Naive B cell (primary cell): Measurements from ENCODE around the gene QRICH1. TPM values are rescaled to one million over a fixed set of nuclear protein-coding genes. Genes with fewer than 3 reads are reported as not detected.

Source experiments
- ATAC-seq, 2 donors: fragments of 150-1000 bp; cut with Tn5 transposase; 2 replicates each; pipeline ENCODE4 v1.10.0; 2021; ENCODE audit warnings: low read depth in 2 of 2, mild to moderate bottlenecking in 2 of 2, moderate library complexity in 2 of 2
- DNase-seq: peaks from one replicate; pipeline ENCODE4 v3.0.0; 2022
- H3K27ac Mint-ChIP-seq, 6 donors: one replicate each; pipeline ENCODE4 v1.8.0; 2020 to 2022; ENCODE audit warnings: mild to moderate bottlenecking in 6 of 6, mixed read lengths in 6 of 6, moderate library complexity in 5 of 6, inconsistent platforms in 2 of 6
- H3K27me3 Mint-ChIP-seq, 3 donors: one replicate each; pipeline ENCODE4 v1.8.0; 2021 to 2022; ENCODE audit warnings: mixed read lengths in 3 of 3, mild to moderate bottlenecking in 1 of 3
- H3K36me3 Mint-ChIP-seq, 2 donors: one replicate each; pipeline ENCODE4 v1.8.0; 2020 to 2022; ENCODE audit warnings: mixed read lengths in 2 of 2, inconsistent platforms in 1 of 2, mild to moderate bottlenecking in 1 of 2
- H3K4me1 Mint-ChIP-seq, 3 donors: one replicate each; pipeline ENCODE4 v1.8.0; 2020 to 2022; ENCODE audit warnings: mixed read lengths in 3 of 3, inconsistent platforms in 1 of 3, mild to moderate bottlenecking in 1 of 3, moderate library complexity in 1 of 3
- H3K4me3 Mint-ChIP-seq, 8 donors: one replicate each; pipeline ENCODE4 v1.8.0; 2020 to 2022; ENCODE audit warnings: mild to moderate bottlenecking in 8 of 8, mixed read lengths in 8 of 8, moderate library complexity in 8 of 8, inconsistent platforms in 2 of 8
- H3K9me3 Mint-ChIP-seq, 7 donors: one replicate each; pipeline ENCODE4 v1.8.0; 2020 to 2022; ENCODE audit warnings: mixed read lengths in 7 of 7, mild to moderate bottlenecking in 5 of 7, inconsistent platforms in 2 of 7, moderate library complexity in 1 of 7
- polyA plus RNA-seq, 6 donors: library from polyadenylated mRNA; unstranded; fragments of 300-500 nt; fragmentation: Illumina TruSeq; gene quantifications; one replicate each; pipeline ENCODE4 v1.2.3, GENCODE V29; 2021; ENCODE audit warnings: low read depth in 6 of 6

The QRICH1 gene
- polyA plus RNA-seq, 6 donors from 2014 or later: 15.3 to 34.5 (median 26.1) TPM

GRCh38 chr3:48989796-48990635 is 103.9 kb downstream of the QRICH1 start, which contains the start of gene P4HTM:
Gene P4HTM (plus strand): TSS chr3:48990241. CDS start chr3:48990257, 16 bp downstream.
- Mint-ChIP-seq H3K27ac (peak within 1 kb of the TSS; percentile 33 to 96 (median 86)), H3K36me3 (no peaks in the 10 kb centered on the region), H3K27me3 (no peaks in the 10 kb centered on the region), H3K4me3 (peak within 1 kb of the TSS; percentile 89 to 94 (median 92)), H3K9me3 (no peaks in the 10 kb centered on the region), H3K4me1 (peaks cover 23 to 42% (median 38%) of the 10 kb centered on the region in 3 donors)
- ATAC-seq: peak; percentile 67 to 77
- peak; percentile 38 for DNase-seq

DNA sequence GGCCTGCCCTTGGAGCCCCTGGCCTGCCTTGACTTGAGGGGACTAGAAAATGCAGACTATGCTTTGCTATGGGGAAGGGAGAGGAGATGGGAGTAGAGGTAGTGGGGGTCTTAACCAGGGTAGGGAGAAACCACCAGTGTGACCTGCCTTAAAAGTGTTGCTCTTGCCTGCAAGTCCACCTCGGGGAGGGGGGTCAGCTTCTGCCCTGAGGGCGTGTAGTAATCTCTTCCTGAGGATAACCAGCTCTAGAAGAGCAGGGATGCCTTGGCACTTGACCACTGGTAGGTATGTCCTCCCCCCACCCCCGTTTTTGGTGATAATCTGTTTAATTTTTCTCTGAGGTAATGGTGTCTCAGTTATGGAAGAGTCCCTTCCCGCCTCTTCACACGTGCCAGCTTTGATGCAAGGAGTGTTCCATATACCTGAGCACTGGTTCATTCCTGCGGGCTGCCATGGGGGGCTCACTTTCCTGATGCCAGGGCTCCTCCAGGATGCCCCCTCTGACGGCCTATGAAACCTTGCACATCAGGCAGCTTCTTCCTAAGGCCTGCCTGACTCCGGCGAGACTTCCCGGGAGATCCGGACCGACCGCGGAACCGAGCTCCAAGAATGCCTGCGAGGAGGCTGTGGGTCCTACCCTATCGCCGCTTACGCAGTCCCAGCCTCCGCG is 104.6 kb downstream of the QRICH1 start:
- peak overlapping the region; percentile 83 to 94 (median 90) for H3K4me3 Mint-ChIP-seq
- no peak for ATAC-seq
- peaks cover 23 to 39% (median 38%) of the 10 kb centered on the region in 3 donors for H3K4me1 Mint-ChIP-seq
- no peaks in the 10 kb centered on the region for H3K27me3 Mint-ChIP-seq
- H3K27ac Mint-ChIP-seq: peak overlapping the region in 5 of 6 donors; percentile 24 to 90 (median 80)
- no peaks in the 10 kb centered on the region for H3K9me3 Mint-ChIP-seq
- H3K36me3 Mint-ChIP-seq: no peaks in the 10 kb centered on the region
- DNase-seq: no peak

DNA sequence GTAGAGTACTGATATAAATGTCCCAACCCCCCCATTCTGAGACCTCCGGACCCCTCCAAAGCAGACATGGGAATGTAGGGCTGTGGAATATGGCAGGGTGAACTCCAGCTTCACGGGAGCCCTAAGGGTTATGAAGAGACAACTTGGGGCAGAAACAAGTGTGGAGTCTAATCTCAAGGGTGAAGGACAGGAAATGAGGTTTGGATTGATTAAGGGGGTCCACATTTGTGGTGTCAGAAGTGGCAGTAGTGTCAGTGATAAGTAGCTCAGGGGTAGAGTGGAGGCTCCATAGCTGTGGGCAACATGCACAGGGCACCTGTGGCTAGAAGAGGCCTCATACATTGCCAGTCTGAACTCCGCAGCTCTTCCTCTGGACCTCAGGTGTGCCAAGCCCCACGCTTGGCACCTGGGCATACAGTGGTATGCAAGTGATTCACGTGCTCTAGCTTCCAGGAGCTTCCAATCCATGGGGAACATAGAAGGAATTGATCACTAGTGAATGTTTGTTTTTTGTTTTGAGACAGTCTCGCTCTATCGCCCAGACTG is 108.0 kb downstream of the QRICH1 start:
- H3K27me3 Mint-ChIP-seq: no peaks in the 10 kb centered on the region
- ATAC-seq: no peak
- peak overlapping the region in 3 of 6 donors; percentile 1 to 23 (median 6) for H3K27ac Mint-ChIP-seq
- no peak for DNase-seq
- peaks cover 16 to 21% (median 19%) of the 10 kb centered on the region in 3 donors for H3K4me1 Mint-ChIP-seq
- H3K9me3 Mint-ChIP-seq: no peaks in the 10 kb centered on the region
- no peak overlapping the region for H3K4me3 Mint-ChIP-seq
- H3K36me3 Mint-ChIP-seq: peaks cover 0 to 17% of the 10 kb centered on the region in 2 donors

GRCh38 chr3:48984663-48985062 is 109.2 kb downstream of the QRICH1 start:
- H3K27ac Mint-ChIP-seq: peak overlapping the region in 2 of 6 donors; percentile 49 to 78
- peaks cover 11 to 16% (median 14%) of the 10 kb centered on the region in 3 donors for H3K4me1 Mint-ChIP-seq
- H3K4me3 Mint-ChIP-seq: no peak overlapping the region
- no peaks in the 10 kb centered on the region for H3K27me3 Mint-ChIP-seq
- no peaks in the 10 kb centered on the region for H3K9me3 Mint-ChIP-seq
- H3K36me3 Mint-ChIP-seq: peaks cover under 1 to 17% of the 10 kb centered on the region in 2 donors
- DNase-seq (no peak), ATAC-seq (no peak)

- peak overlapping the region in 2 of 8 donors; percentile 30 to 39 for H3K4me3 Mint-ChIP-seq
- DNase-seq (no peak), ATAC-seq (no peak)
- peaks cover 8 to 23% of the 10 kb centered on the region in 2 donors for H3K36me3 Mint-ChIP-seq
- H3K27ac Mint-ChIP-seq: peak overlapping the region in 1 of 6 donors; percentile 49
- no peaks in the 10 kb centered on the region for H3K27me3 Mint-ChIP-seq
- no peaks in the 10 kb centered on the region for H3K9me3 Mint-ChIP-seq
- peaks cover 4 to 5% (median 5%) of the 10 kb centered on the region in 3 donors for H3K4me1 Mint-ChIP-seq
Observed at GRCh38 chr3:48983096-48983495, 110.8 kb downstream of the QRICH1 start.

DNA sequence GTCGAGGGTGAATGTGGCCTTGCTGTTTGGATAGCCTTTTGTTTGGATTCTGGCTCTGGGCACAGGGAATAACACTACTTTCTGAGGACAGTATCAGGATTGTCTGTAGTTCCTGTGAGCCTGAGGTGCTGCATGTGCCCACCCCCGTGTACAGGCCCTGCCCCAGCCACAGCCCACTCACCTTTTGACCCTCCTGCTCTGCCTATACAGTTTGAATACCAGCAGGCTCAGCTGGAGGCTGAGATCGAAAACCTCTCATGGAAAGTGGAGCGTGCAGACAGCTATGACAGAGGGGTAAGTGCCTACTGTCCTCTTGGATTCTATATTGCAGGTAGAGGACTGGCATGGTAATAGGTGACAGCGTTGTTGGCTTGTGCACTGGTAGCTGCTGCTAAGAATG is 111.2 kb downstream of the QRICH1 start:
- H3K36me3 Mint-ChIP-seq: peaks cover 8 to 23% of the 10 kb centered on the region in 2 donors
- DNase-seq (no peak), ATAC-seq (no peak)
- peak overlapping the region in 1 of 6 donors; percentile 39 for H3K27ac Mint-ChIP-seq
- H3K9me3 Mint-ChIP-seq: no peaks in the 10 kb centered on the region
- peaks cover under 1 to 2% (median 1%) of the 10 kb centered on the region in 3 donors for H3K4me1 Mint-ChIP-seq
- peak overlapping the region in 1 of 8 donors; percentile 30 for H3K4me3 Mint-ChIP-seq
- no peaks in the 10 kb centered on the region for H3K27me3 Mint-ChIP-seq

GRCh38 chr3:48982016-48982415 is 111.9 kb downstream of the QRICH1 start:
- Mint-ChIP-seq H3K27ac (no peak overlapping the region), H3K4me3 (no peak overlapping the region), H3K4me1 (no peaks in the 10 kb centered on the region), H3K36me3 (peaks cover 8 to 23% of the 10 kb centered on the region in 2 donors), H3K27me3 (no peaks in the 10 kb centered on the region), H3K9me3 (no peaks in the 10 kb centered on the region)
- DNase-seq: no peak
- ATAC-seq: no peak

GRCh38 chr3:48980295-48980694 is 113.6 kb downstream of the QRICH1 start:
- Mint-ChIP-seq H3K36me3 (peaks cover 8 to 23% of the 10 kb centered on the region in 2 donors), H3K27ac (no peak overlapping the region), H3K4me3 (no peak overlapping the region), H3K4me1 (no peaks in the 10 kb centered on the region), H3K9me3 (no peaks in the 10 kb centered on the region), H3K27me3 (no peaks in the 10 kb centered on the region)
- ATAC-seq (no peak), DNase-seq (no peak)

Other genes starting within 250 kb of the QRICH1 start
- 10 to 100 TPM in 1 of 6 donors, 1 to 10 TPM in 5; 6.8 to 11.3 (median 9.2) TPM for gene PRKAR2A, start 246.2 kb downstream of the QRICH1 start, polyA plus RNA-seq
- gene SLC25A20, start 195.2 kb downstream of the QRICH1 start, polyA plus RNA-seq: 10 to 100 TPM in 4 of 6 donors, 1 to 10 TPM in 2; 7.0 to 37.1 (median 11.6) TPM
- gene ARIH2, start 175.2 kb downstream of the QRICH1 start, polyA plus RNA-seq: 100 to 1,000 TPM; 109 to 192 (median 122) TPM
- 10 to 100 TPM in 5 of 6 donors, 1 to 10 TPM in 1; 2.6 to 17.8 (median 15.1) TPM for gene P4HTM, start 103.8 kb downstream of the QRICH1 start, polyA plus RNA-seq
- gene WDR6, start 86.7 kb downstream of the QRICH1 start, polyA plus RNA-seq: 100 to 1,000 TPM in 4 of 6 donors, 10 to 100 TPM in 2; 94.3 to 112 (median 106) TPM
- 10 to 100 TPM; 25.4 to 40.6 (median 27.5) TPM for gene DALRD3, start 75.5 kb downstream of the QRICH1 start, polyA plus RNA-seq
- 100 to 1,000 TPM; 124 to 177 (median 143) TPM for gene NDUFAF3, start 72.0 kb downstream of the QRICH1 start, polyA plus RNA-seq
- gene IMPDH2, start 64.7 kb downstream of the QRICH1 start, polyA plus RNA-seq: 100 to 1,000 TPM in 3 of 6 donors, 10 to 100 TPM in 3; 78.6 to 117 (median 97.6) TPM
- gene QARS1, start 10.7 kb upstream of the QRICH1 start, polyA plus RNA-seq: 100 to 1,000 TPM in 3 of 6 donors, 10 to 100 TPM in 3; 35.6 to 111 (median 98.3) TPM
- 10 to 100 TPM; 19.6 to 36.0 (median 23.6) TPM for gene USP19, start 26.8 kb upstream of the QRICH1 start, polyA plus RNA-seq
- gene LAMB2, start 39.0 kb upstream of the QRICH1 start, polyA plus RNA-seq: not detected
- gene CCDC71, start 72.3 kb upstream of the QRICH1 start, polyA plus RNA-seq: 1 to 10 TPM in 5 of 6 donors, under 1 TPM in 1; 0.14 to 1.8 (median 1.3) TPM
- gene KLHDC8B, start 77.5 kb upstream of the QRICH1 start, polyA plus RNA-seq: under 1 TPM in 3 of 6 donors, not detected in 3; 0.48 to 0.56 (median 0.49) TPM
- 1 to 10 TPM in 3 of 6 donors, under 1 TPM in 3; 0.44 to 1.4 (median 0.91) TPM for gene C3orf62, start 183.2 kb upstream of the QRICH1 start, polyA plus RNA-seq
- 10 to 100 TPM; 52.5 to 81.7 (median 60.9) TPM for gene USP4, start 246.0 kb upstream of the QRICH1 start, polyA plus RNA-seq